ENCODE results near the gene GOT2.

The GOT2 gene

DNA sequence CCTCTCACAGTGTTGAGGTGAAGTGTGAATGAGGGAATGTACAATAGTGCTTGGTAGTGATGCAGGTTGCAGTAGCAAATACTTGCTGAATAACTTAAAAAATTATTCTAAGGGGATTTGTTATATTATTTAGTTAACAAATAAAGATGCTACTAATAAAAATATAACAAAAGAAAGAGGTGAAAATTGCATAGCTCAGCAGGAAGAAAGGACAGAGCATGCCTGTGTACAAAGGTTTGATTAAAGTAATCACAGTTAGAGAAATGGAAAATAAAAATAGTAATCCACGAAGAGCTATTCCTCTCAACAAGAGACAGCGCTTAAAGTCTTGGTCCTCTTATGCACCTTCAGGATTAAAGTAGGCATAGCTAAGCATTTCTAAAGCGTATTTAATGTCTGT, 11.0 kb downstream of the GOT2 start:
- TF ChIP-seq FOXK2 (IDR thresholded peaks at IDR 0.05) (no peak), SUZ12 (IDR thresholded peaks at IDR 0.05) (no peak), TARDBP (IDR thresholded peaks at IDR 0.05) (no peak), FOXA1 (IDR thresholded peaks at IDR 0.05) (no peak), FOXM1 (IDR thresholded peaks at IDR 0.05; ENCODE audit: borderline replicate concordance) (no peak), ZNF384 (IDR thresholded peaks at IDR 0.05) (no peak), LEF1 (IDR thresholded peaks at IDR 0.05; ENCODE audit: borderline replicate concordance) (no peak), BHLHE40 (IDR thresholded peaks at IDR 0.05; ENCODE audit: borderline replicate concordance) (no peak), ELF4 (IDR thresholded peaks at IDR 0.05) (no peak), CTBP1 (IDR thresholded peaks at IDR 0.05; ENCODE audit: borderline replicate concordance) (no peak), NFRKB (IDR thresholded peaks at IDR 0.05) (no peak), ARNT (IDR thresholded peaks at IDR 0.05) (no peak)
- ChIA-PET POLR2A (no interaction called here), CTCF (no interaction called here)
- DNase-seq (ENCODE audit: extremely low spot score) = no peak

DNA sequence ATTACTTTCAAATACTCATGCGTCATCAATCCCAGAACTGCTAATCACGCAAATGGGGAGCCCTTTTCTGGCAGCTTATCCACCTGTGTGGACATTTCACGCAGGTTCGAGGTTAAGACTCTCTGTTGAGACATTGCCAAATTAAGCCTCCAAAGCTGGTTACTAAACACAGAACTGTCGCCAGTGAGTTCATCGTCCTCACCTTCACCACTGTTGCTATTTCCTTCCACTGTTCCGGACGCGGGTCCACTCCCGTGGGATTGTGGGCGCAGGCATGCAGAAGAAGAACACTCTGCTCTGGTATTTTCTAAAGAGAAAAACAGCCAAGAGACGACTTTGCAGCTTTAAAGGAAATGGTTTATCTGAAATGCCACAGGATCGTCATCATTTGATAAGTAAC, 16.1 kb downstream of the GOT2 start:
- TF ChIP-seq ELF4 (IDR thresholded peaks at IDR 0.05) (no peak), SUZ12 (IDR thresholded peaks at IDR 0.05) (no peak), FOXM1 (IDR thresholded peaks at IDR 0.05; ENCODE audit: borderline replicate concordance) (no peak)
- no peak for DNase-seq (ENCODE audit: extremely low spot score)
- POLR2A ChIA-PET = no interaction called here
- CTCF ChIA-PET = no interaction called here

DNA sequence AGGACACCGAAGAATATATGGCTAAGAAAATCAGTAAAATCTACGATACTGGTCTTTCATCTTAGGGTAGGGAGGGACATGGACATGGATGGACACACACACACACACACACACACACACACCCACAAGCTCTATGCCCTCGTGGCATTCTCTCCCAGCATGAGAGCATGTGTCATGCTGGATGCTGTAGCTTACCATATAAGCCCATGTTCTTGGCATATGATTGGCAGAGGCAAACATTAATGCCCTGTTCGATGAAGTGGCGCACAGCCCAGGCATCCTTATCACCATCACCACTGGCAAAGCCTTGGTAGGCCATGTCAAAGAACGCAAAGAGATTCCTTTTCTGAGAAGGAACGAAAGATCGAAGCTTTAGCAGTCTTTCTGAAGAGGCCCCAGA, 17.6 kb downstream of the GOT2 start:
- no peak for TF ChIP-seq LEF1 (IDR thresholded peaks at IDR 0.05; ENCODE audit: borderline replicate concordance)
- TF ChIP-seq TARDBP (IDR thresholded peaks at IDR 0.05) = no peak
- no peak for TF ChIP-seq CTBP1 (IDR thresholded peaks at IDR 0.05; ENCODE audit: borderline replicate concordance)
- no peak for TF ChIP-seq L3MBTL2 (conservative IDR thresholded peaks at IDR 0.05)
- no peak for TF ChIP-seq HDGF (IDR thresholded peaks at IDR 0.05; ENCODE audit: borderline replicate concordance)
- no peak for TF ChIP-seq FOXA1 (IDR thresholded peaks at IDR 0.05)
- TF ChIP-seq SUZ12 (IDR thresholded peaks at IDR 0.05) = no peak
- TF ChIP-seq SP1 (IDR thresholded peaks at IDR 0.05) = no peak
- no peak for TF ChIP-seq FOXM1 (IDR thresholded peaks at IDR 0.05; ENCODE audit: borderline replicate concordance)
- TF ChIP-seq, protein P1, sequence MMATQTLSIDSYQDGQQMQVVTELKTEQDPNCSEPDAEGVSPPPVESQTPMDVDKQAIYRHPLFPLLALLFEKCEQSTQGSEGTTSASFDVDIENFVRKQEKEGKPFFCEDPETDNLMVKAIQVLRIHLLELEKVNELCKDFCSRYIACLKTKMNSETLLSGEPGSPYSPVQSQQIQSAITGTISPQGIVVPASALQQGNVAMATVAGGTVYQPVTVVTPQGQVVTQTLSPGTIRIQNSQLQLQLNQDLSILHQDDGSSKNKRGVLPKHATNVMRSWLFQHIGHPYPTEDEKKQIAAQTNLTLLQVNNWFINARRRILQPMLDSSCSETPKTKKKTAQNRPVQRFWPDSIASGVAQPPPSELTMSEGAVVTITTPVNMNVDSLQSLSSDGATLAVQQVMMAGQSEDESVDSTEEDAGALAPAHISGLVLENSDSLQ (IDR thresholded peaks at IDR 0.05) = no peak
- TF ChIP-seq ARNT (IDR thresholded peaks at IDR 0.05) = no peak
- TF ChIP-seq ELF4 (IDR thresholded peaks at IDR 0.05) = no peak
- TF ChIP-seq ZNF384 (IDR thresholded peaks at IDR 0.05) = no peak
- ChIA-PET POLR2A (no interaction called here), CTCF (no interaction called here)
- no peak for DNase-seq (ENCODE audit: extremely low spot score)

DNA sequence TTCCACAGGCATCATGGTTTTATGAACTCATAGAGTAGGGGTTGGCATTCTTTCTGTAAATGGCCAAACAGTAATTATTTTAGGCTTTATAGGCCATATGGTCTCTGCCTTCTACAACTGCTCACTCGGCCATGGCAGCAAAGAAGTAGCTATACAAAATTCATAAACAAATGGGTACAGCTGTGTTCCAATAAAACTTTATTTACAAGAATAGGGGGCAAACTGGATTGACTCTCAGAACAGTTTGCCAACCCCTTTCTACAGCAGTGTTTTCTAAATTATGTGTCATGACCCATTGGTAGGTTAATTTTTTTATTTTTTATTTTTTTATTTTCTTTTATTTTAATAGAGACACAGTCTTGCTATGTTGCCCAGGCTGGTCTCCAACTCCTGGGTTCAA, 20.4 kb downstream of the GOT2 start:
- POLR2A ChIA-PET = no interaction called here
- CTCF ChIA-PET = interaction anchor here (1.3 kb wide), 1 partner anchor 42 kb away, joined by 4 read pairs; no protein-coding TSS in a partner anchor
- DNase-seq (ENCODE audit: extremely low spot score) = no peak
- no peak for TF ChIP-seq SP1 (IDR thresholded peaks at IDR 0.05)
- TF ChIP-seq HDGF (IDR thresholded peaks at IDR 0.05; ENCODE audit: borderline replicate concordance) = no peak
- no peak for TF ChIP-seq ELF4 (IDR thresholded peaks at IDR 0.05)
- TF ChIP-seq FOXM1 (IDR thresholded peaks at IDR 0.05; ENCODE audit: borderline replicate concordance) = no peak
- TF ChIP-seq CTBP1 (IDR thresholded peaks at IDR 0.05; ENCODE audit: borderline replicate concordance) = no peak
- TF ChIP-seq L3MBTL2 (conservative IDR thresholded peaks at IDR 0.05) = no peak
- no peak for TF ChIP-seq ZNF384 (IDR thresholded peaks at IDR 0.05)
- no peak for TF ChIP-seq NFRKB (IDR thresholded peaks at IDR 0.05)

GRCh38 chr16:58709333-58709732, 24.8 kb downstream of the GOT2 start:
- CTCF ChIA-PET = no interaction called here
- no peak for DNase-seq (ENCODE audit: extremely low spot score)
- POLR2A ChIA-PET = no interaction called here
- no peak for TF ChIP-seq NFRKB (IDR thresholded peaks at IDR 0.05)
- TF ChIP-seq ZNF384 (IDR thresholded peaks at IDR 0.05) = no peak
- TF ChIP-seq, protein P1 (IDR thresholded peaks at IDR 0.05) = no peak

- no peak for DNase-seq (ENCODE audit: extremely low spot score)
- TF ChIP-seq HDGF (IDR thresholded peaks at IDR 0.05; ENCODE audit: borderline replicate concordance) (no peak), FOXA1 (IDR thresholded peaks at IDR 0.05) (no peak), SUZ12 (IDR thresholded peaks at IDR 0.05) (no peak), CTBP1 (IDR thresholded peaks at IDR 0.05; ENCODE audit: borderline replicate concordance) (no peak), NFRKB (IDR thresholded peaks at IDR 0.05) (no peak), ARNT (IDR thresholded peaks at IDR 0.05) (no peak), SP1 (IDR thresholded peaks at IDR 0.05) (no peak), L3MBTL2 (conservative IDR thresholded peaks at IDR 0.05) (no peak), ELF4 (IDR thresholded peaks at IDR 0.05) (no peak)
- ChIA-PET POLR2A (no interaction called here), CTCF (no interaction called here)
Measured at GRCh38 chr16:58699151-58699550, 35.0 kb downstream of the GOT2 start.

DNA sequence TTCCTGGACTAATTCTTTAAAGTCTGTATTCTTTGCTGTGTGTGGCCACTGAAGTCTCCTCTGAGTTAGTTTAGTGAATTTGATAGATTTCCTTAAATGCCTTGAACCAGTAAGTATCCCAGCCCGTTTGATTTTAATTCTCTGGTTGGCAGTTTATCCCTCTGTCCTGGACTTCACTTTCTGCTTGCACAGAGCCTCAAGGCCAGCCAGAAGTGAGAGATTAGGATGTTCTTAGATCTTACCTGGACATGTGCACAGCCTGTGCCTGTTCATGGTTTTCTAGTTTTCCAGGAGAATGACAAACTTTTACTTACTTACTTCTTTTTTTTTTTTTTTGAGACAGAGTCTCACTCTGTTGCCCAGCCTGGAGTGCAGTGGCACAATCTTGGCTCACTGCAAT, 38.7 kb downstream of the GOT2 start:
- no peak for TF ChIP-seq SUZ12 (IDR thresholded peaks at IDR 0.05)
- TF ChIP-seq ELF4 (IDR thresholded peaks at IDR 0.05) = no peak
- TF ChIP-seq FOXA1 (IDR thresholded peaks at IDR 0.05) = no peak
- no peak for TF ChIP-seq SP1 (IDR thresholded peaks at IDR 0.05)
- TF ChIP-seq NFRKB (IDR thresholded peaks at IDR 0.05) = no peak
- TF ChIP-seq, protein P1 (IDR thresholded peaks at IDR 0.05) = no peak
- TF ChIP-seq ARNT (IDR thresholded peaks at IDR 0.05) = no peak
- no peak for TF ChIP-seq HDGF (IDR thresholded peaks at IDR 0.05; ENCODE audit: borderline replicate concordance)
- no peak for TF ChIP-seq L3MBTL2 (conservative IDR thresholded peaks at IDR 0.05)
- TF ChIP-seq TARDBP (IDR thresholded peaks at IDR 0.05) = no peak
- no peak for TF ChIP-seq ZNF384 (IDR thresholded peaks at IDR 0.05)
- ChIA-PET POLR2A (no interaction called here), CTCF (no interaction called here)

More for the DNA sequence above, 38.7 kb downstream of the GOT2 start:
- no peak for DNase-seq (ENCODE audit: extremely low spot score)
